ENCODE results near the gene TNF. TPM values are rescaled to one million over a fixed set of nuclear protein-coding genes. Genes with fewer than 3 reads are reported as not detected.

The TNF gene
- total and polyA plus RNA-seq, 2 of the 13 experiments (the other 11 are each of a cell fraction or from before 2014, with no cell fraction given) = not detected

DNA sequence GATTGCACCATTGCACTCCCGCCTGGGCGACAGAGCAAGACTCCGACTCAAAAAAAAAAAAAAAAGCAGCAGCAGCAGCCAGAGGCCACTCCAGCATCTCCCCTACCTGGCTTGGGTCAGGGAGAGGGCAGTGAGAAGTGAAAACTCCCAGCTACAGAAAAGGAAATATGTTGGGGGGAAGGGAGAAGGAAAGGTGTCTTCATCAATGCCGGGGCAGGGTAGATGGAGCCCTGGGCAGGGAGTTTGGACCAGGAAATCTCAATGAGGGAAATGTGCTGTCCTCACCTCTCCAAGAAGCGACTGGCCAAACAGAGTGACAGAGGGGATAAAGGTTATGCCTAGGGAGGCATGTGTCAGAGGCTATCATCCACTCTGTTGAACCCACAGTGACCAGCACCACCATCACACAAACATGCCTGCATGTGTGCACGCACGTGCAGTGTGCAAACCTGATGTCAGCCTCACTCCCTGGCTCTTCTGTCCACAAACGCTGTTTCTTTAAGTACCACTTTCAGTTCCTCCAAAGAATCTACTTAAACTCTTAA is 38.8 kb downstream of the TNF start (continued):
- TF ChIP-seq NR2F1 (CRISPR knock-in tag; IDR thresholded peaks at IDR 0.05) (no peak), ARNTL (CRISPR knock-in tag; IDR thresholded peaks at IDR 0.05) (0 out of 2 replicates have a peak, but pooled peaks have one; percentile 13), ZFP36 (IDR thresholded peaks at IDR 0.05; ENCODE audit: borderline replicate concordance, low read depth, low read length, partially characterized antibody) (no peak), ARNT (IDR thresholded peaks at IDR 0.05) (no peak), SP2 (CRISPR knock-in tag; IDR thresholded peaks at IDR 0.05) (no peak), SOX5 (CRISPR knock-in tag; IDR thresholded peaks at IDR 0.05; ENCODE audit: borderline replicate concordance) (no peak), ZNF883 (CRISPR knock-in tag; IDR thresholded peaks at IDR 0.05; ENCODE audit: not compliant biosample characterization) (no peak), HMG20B (CRISPR knock-in tag; conservative IDR thresholded peaks at IDR 0.05) (no peak), ZSCAN12 (CRISPR knock-in tag; IDR thresholded peaks at IDR 0.05) (no peak), SMAD9 (CRISPR knock-in tag; IDR thresholded peaks at IDR 0.05) (no peak), TMF1 (CRISPR knock-in tag; IDR thresholded peaks at IDR 0.05; ENCODE audit: low read depth) (no peak), ZBTB3 (CRISPR knock-in tag; IDR thresholded peaks at IDR 0.05; ENCODE audit: borderline replicate concordance, low read depth) (peak; percentile 20; the same call in 1 of the 2 replicates), XRCC5 (optimal IDR thresholded peaks at IDR 0.05; ENCODE audit: low read length) (no peak), GFI1 (CRISPR knock-in tag; IDR thresholded peaks at IDR 0.05; ENCODE audit: borderline replicate concordance) (no peak), NCOA1 (CRISPR knock-in tag; IDR thresholded peaks at IDR 0.05) (no peak), ZBTB7B (CRISPR knock-in tag; IDR thresholded peaks at IDR 0.05) (0 out of 2 replicates have a peak, but pooled peaks have one; percentile 9), ZNF317 (CRISPR knock-in tag; IDR thresholded peaks at IDR 0.05) (no peak), ZNF550 (CRISPR knock-in tag; IDR thresholded peaks at IDR 0.05; ENCODE audit: borderline replicate concordance) (no peak), CBX5 (CRISPR knock-in tag; IDR thresholded peaks at IDR 0.05; ENCODE audit: borderline replicate concordance) (no peak), ATM (IDR thresholded peaks at IDR 0.05; ENCODE audit: borderline replicate concordance) (no peak), SNAPC2 (CRISPR knock-in tag; IDR thresholded peaks at IDR 0.05) (no peak)
- TF ChIP-seq, protein P1, sequence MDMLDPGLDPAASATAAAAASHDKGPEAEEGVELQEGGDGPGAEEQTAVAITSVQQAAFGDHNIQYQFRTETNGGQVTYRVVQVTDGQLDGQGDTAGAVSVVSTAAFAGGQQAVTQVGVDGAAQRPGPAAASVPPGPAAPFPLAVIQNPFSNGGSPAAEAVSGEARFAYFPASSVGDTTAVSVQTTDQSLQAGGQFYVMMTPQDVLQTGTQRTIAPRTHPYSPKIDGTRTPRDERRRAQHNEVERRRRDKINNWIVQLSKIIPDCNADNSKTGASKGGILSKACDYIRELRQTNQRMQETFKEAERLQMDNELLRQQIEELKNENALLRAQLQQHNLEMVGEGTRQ (IDR thresholded peaks at IDR 0.05; ENCODE audit: low read depth, low read length) = no peak
- TF ChIP-seq, protein P1 (CRISPR knock-in tag; IDR thresholded peaks at IDR 0.05; ENCODE audit: borderline replicate concordance) = no peak
- TF ChIP-seq, protein P2, sequence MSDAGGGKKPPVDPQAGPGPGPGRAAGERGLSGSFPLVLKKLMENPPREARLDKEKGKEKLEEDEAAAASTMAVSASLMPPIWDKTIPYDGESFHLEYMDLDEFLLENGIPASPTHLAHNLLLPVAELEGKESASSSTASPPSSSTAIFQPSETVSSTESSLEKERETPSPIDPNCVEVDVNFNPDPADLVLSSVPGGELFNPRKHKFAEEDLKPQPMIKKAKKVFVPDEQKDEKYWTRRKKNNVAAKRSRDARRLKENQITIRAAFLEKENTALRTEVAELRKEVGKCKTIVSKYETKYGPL (CRISPR knock-in tag; IDR thresholded peaks at IDR 0.05) = no peak
- TF ChIP-seq, protein P3, sequence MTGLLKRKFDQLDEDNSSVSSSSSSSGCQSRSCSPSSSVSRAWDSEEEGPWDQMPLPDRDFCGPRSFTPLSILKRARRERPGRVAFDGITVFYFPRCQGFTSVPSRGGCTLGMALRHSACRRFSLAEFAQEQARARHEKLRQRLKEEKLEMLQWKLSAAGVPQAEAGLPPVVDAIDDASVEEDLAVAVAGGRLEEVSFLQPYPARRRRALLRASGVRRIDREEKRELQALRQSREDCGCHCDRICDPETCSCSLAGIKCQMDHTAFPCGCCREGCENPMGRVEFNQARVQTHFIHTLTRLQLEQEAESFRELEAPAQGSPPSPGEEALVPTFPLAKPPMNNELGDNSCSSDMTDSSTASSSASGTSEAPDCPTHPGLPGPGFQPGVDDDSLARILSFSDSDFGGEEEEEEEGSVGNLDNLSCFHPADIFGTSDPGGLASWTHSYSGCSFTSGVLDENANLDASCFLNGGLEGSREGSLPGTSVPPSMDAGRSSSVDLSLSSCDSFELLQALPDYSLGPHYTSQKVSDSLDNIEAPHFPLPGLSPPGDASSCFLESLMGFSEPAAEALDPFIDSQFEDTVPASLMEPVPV (CRISPR knock-in tag; IDR thresholded peaks at IDR 0.05) = 0 out of 2 replicates have a peak, but pooled peaks have one; percentile 44
- TF ChIP-seq, protein P4, sequence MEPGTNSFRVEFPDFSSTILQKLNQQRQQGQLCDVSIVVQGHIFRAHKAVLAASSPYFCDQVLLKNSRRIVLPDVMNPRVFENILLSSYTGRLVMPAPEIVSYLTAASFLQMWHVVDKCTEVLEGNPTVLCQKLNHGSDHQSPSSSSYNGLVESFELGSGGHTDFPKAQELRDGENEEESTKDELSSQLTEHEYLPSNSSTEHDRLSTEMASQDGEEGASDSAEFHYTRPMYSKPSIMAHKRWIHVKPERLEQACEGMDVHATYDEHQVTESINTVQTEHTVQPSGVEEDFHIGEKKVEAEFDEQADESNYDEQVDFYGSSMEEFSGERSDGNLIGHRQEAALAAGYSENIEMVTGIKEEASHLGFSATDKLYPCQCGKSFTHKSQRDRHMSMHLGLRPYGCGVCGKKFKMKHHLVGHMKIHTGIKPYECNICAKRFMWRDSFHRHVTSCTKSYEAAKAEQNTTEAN (CRISPR knock-in tag; conservative IDR thresholded peaks at IDR 0.05) = peak; percentile 89
